ENCODE measurements around the gene FGF8.
"Not testable (repeated sequence)": the region's sequence is repeated elsewhere in the genome, so short reads cannot be mapped to it uniquely, and the experiment has no call there.

FGF8 gene

DNA sequence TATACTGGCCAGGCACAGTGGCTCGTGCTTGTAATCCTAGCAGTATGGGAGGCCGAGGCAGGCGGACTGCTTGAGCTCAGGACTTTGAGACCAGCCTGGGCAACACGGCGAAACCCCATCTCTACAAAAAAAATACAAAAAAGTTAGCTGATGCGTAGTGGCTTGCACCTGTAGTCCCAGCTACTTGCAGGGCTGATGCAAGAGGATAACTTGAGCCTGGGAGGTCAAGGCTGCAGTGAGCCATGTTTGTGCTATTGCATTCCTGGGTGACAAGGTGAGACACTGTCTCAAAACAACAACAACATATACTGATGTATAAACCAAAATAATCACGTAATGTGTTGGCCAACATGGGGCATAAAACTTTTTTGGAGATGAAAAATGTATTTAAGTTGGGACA is 13.8 kb upstream of the FGF8 start:
- no peak for DNase-seq (ENCODE audit: low spot score)
- TF ChIP-seq, protein P1, sequence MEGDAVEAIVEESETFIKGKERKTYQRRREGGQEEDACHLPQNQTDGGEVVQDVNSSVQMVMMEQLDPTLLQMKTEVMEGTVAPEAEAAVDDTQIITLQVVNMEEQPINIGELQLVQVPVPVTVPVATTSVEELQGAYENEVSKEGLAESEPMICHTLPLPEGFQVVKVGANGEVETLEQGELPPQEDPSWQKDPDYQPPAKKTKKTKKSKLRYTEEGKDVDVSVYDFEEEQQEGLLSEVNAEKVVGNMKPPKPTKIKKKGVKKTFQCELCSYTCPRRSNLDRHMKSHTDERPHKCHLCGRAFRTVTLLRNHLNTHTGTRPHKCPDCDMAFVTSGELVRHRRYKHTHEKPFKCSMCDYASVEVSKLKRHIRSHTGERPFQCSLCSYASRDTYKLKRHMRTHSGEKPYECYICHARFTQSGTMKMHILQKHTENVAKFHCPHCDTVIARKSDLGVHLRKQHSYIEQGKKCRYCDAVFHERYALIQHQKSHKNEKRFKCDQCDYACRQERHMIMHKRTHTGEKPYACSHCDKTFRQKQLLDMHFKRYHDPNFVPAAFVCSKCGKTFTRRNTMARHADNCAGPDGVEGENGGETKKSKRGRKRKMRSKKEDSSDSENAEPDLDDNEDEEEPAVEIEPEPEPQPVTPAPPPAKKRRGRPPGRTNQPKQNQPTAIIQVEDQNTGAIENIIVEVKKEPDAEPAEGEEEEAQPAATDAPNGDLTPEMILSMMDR (IDR thresholded peaks at IDR 0.05; ENCODE audit: extremely low read depth, missing control alignments): no peak

DNA sequence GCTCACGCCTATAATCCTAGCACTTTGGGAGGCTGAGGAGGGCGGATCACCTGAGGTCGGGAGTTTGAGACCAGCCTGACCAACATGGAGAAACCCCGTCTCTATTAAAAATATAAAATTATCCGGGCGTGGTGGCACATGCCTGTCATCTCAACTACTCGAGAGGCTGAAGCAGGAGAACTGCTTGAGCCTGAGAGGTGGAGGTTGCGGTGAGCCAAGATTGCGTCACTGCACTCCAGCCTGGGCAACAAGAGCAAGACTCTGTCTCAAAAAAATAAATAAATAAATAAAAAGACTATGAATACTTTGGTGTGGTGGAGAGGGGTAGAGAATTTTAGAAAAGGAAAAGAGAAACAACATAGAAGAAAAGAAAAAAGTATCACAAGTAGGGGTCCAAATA is 13.3 kb upstream of the FGF8 start:
- DNase-seq (ENCODE audit: low spot score): not testable (repeated sequence)

DNA sequence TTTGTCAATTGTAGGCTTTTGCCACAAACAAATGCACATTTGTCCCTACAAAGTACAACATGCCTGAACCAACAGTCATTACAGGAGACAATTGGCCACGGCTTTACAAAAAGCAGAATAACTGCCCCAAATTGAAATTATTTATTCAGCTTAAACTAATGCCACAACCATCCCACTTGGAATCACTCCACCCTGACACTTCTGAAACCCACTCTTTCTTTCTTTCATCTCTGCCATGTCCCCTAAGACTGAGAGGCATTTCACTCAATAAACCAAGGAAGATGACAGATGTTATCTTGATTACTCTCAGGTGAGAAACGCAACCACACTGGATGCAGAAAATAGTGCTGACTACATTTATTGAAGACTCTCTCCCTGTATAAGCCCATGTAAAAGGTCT is 9.9 kb upstream of the FGF8 start:
- no peak for DNase-seq (ENCODE audit: low spot score)
- TF ChIP-seq, protein P1 (IDR thresholded peaks at IDR 0.05; ENCODE audit: extremely low read depth, missing control alignments): no peak

DNA sequence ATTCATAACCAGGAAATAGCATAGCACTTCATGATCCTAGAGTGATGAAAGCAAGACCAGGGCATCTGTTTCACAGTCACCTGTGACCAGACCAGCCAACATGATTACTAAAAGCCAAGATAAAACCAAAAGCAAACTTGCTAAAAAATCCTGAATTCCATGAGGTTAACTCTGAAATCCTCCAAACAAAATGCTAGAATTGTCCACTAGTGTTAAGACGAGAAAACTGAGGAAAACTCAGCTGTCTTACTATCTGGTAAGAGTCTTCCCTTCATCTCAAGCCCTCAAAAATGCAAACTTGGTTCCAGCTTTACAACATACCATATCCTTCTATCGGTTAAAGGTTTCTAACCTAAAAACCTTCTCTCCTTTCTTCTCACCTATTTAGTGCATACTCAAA is 8.6 kb upstream of the FGF8 start:
- no peak for DNase-seq (ENCODE audit: low spot score)
- TF ChIP-seq, protein P1 (IDR thresholded peaks at IDR 0.05; ENCODE audit: extremely low read depth, missing control alignments): no peak

DNA sequence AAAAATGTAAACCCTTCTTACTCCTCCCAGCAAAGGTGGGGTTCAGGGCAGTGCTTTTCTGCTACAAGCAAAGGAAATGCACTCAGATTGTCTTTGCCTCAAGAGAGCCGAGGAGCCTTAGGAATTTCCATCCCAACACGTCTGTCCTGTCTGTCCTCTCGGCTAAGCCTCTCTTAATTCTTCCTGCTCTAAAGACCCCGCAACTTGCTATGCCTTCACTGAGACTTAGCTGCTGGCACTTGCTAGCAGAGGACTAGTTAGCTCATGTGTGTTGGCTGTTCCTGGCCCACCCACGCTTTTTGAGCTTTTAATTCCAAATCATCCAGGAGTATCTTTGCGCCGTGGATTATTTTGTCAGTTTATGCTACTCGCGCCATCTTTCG is 7.8 kb upstream of the FGF8 start:
- TF ChIP-seq, protein P1 (IDR thresholded peaks at IDR 0.05; ENCODE audit: extremely low read depth, missing control alignments): no peak
- DNase-seq (ENCODE audit: low spot score): no peak

DNA sequence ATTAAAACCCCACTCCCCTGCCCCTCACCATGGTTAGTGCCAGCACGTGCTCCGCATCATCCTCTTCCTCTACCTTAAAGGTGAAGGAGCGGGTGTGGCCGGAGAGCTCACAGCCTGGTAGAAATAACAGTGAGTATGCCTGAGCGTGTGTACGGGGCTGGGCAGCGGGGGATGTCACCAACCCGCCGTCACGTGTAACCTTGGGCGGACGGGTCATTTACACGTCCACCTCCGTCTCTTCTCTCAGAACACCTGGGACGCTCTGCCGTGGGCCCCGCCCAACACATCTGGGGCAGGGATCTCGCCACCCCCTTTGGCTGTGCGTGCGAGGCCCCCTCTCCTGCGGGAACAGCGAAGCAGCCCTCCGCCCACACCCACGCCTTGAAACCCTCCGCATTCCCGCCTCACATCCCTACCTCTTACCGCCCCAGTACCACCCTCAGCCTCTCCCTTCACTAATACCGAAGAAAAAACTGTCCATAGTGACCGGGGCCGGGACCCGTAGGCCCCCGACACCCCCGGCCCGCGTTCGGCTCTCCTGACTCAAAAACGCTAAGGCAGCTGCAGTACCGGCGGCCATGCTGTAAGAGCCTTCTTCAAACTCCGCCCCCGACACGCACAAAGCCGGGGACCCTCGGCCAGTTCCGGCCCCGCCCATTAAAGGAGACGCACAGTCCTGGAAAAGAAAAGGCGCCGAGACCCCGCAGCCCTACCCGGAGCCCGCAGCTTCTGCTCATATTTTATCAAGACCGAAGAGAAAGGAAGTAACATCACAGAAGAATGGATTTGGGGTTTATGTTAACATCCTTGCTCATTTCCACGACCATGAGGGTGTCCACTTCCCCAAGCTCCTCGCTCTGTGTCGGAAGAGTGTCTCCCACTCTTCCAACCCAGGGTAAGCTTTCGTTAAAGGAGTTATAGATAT is 7.2 kb upstream of the FGF8 start, which contains the start of gene NPM3:
Gene NPM3, minus strand, starts transcription at position 636 of the 925 bp plus-strand sequence. Its CDS starts 56 bp downstream, at position 580.
- TF ChIP-seq, protein P1 (IDR thresholded peaks at IDR 0.05; ENCODE audit: extremely low read depth, missing control alignments): no peak
- peak; percentile 89 for DNase-seq (ENCODE audit: low spot score)

DNA sequence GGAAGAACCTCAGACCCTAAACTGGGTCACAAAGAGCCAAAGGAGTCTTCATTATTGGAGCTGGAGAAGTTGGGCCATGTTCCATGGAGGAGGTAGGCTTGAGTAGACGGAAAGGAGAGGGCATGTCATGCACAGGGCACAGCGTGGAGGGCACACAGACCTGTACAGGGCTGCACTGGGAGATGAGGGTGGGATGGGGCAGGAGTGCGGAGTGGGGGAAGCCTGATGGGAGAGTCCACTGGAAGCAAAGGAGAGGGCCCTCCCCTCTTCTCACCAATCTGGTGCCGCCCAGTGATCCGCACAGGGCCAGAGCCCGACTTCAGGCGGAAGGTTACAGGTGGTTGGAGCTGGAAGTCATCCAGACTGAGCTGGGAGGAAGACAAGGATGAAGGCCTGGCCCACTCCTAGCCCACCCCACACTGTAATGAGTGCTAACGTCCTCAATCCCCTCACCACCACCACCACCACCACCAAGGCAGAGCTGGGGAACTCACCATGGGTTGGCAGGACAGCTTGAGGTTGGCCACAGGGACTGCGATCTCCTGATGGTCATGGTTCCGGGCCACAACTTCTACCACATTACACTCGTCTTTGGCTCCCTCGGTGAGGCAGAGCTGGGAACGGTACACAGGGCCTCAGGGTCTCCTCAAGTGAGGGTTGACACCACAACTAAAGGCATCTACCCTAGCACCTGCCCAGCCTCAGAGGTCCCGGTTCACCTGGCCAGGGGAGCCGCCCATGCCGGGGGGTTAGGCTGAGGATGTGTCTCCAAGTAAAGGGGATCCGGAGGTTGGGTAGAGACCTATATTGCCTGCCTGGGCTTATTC is 6.3 kb upstream of the FGF8 start:
- DNase-seq (ENCODE audit: low spot score): no peak

More for the DNA sequence above, 6.3 kb upstream of the FGF8 start:
- TF ChIP-seq, protein P1 (IDR thresholded peaks at IDR 0.05; ENCODE audit: extremely low read depth, missing control alignments): no peak
